Endothelial cell of umbilical vein (primary cell): Measurements from ENCODE around the gene COG6. TPM values are rescaled to one million over a fixed set of nuclear protein-coding genes. Genes with fewer than 3 reads are reported as not detected.

ENCODE experiments used
- BruUV-seq: library from RNA; stranded (reverse); fragments of 400-500 nt; replicated peaks from 2 replicates; lab custom pipeline; 2021; lab: Mats Ljungman, UMichigan
- CTCF ChIA-PET: fragments of 300-600, 350-600 bp; sonication (Branson Sonifier 250); formaldehyde crosslinking; loops from one replicate; lab custom pipeline; 2021; ENCODE audit warnings: antibody characterized with exemption, inconsistent platforms; lab: Charles Lee
- POLR2A ChIA-PET: fragments of 300-600, 350-600 bp; sonication (Branson Sonifier 250); formaldehyde crosslinking; loops from one replicate; lab custom pipeline; 2021; ENCODE audit warnings: antibody characterized with exemption, inconsistent platforms; lab: Charles Lee
- DNase-seq: peaks from one replicate; pipeline ENCODE4 v3.0.0-alpha.2; 2011; ENCODE audit warnings: low read depth, low spot score
- FAIRE-seq: peaks from 2 replicates; lab custom pipeline; 2011; peaks lifted over from hg19 to GRCh38; lab: Jason Lieb, UNC
- H2AFZ ChIP-seq: 2 replicates; pipeline ENCODE4 v1.6.0; 2012; ENCODE audit warnings: low read depth, low read length, control low read depth, inconsistent platforms
- H3K27ac ChIP-seq: 2 replicates; pipeline ENCODE4 v1.5.1; 2011; ENCODE audit warnings: low read depth, mild to moderate bottlenecking, control low read depth, low read length, moderate library complexity; ENCODE audit not compliant: insufficient read depth
- H3K27me3 ChIP-seq, 2 experiments: 2 replicates each; pipeline versions ENCODE4 v1.6.0 to v1.6.1; 2011; ENCODE audit warnings: low read length in 2 of 2, mixed read lengths in 1 of 2; ENCODE audit not compliant: control insufficient read depth in 2 of 2, insufficient read depth in 2 of 2
- H3K36me3 ChIP-seq, 2 experiments: 2 replicates in 1 of 2; 3 replicates in 1 of 2; pipeline ENCODE4 v1.5.1; 2011; ENCODE audit warnings: low read length in 2 of 2, mild to moderate bottlenecking in 1 of 2, moderate library complexity in 1 of 2; ENCODE audit not compliant: control insufficient read depth in 2 of 2, insufficient read depth in 2 of 2; ENCODE audit errors: extremely low read depth in 1 of 2
- H3K4me1 ChIP-seq: 3 replicates; pipeline ENCODE4 v1.5.1; 2011; ENCODE audit warnings: mild to moderate bottlenecking, low read length; ENCODE audit not compliant: control insufficient read depth, insufficient read depth; ENCODE audit errors: extremely low read depth
- H3K4me2 ChIP-seq: 2 replicates; pipeline ENCODE4 v1.6.1; 2011; ENCODE audit warnings: low read length, control low read depth, mixed read lengths; ENCODE audit not compliant: insufficient read depth
- H3K4me3 ChIP-seq, 3 experiments: fragments of 200-600 bp in 1 of 3; sonication (generic), shearing (Covaris generic) in 1 of 3; replicated peaks in 1 of 3; 2 replicates each; pipeline ENCODE4 v1.5.1; 2011 to 2016; ENCODE audit warnings: control low read depth in 3 of 3, low read length in 3 of 3, mild to moderate bottlenecking in 2 of 3, inconsistent platforms in 1 of 3, low read depth in 1 of 3, moderate library complexity in 1 of 3; ENCODE audit not compliant: insufficient read depth in 1 of 3
- H3K79me2 ChIP-seq: 2 replicates; pipeline ENCODE4 v1.6.0; 2012; ENCODE audit warnings: low read length, inconsistent platforms; ENCODE audit not compliant: control insufficient read depth, insufficient read depth
- H3K9ac ChIP-seq: replicated peaks from 2 replicates; pipeline ENCODE3; 2011; ENCODE audit warnings: low read length, control low read depth; ENCODE audit not compliant: insufficient read depth; ENCODE audit errors: extremely low read depth
- H3K9me1 ChIP-seq: replicated peaks from 3 replicates; pipeline ENCODE4 v1.6.0; 2011; ENCODE audit warnings: mild to moderate bottlenecking, low read length; ENCODE audit not compliant: control insufficient read depth, insufficient read depth; ENCODE audit errors: extremely low read depth
- H3K9me3 ChIP-seq: replicated peaks from 2 replicates; pipeline ENCODE4 v1.5.1; 2012; ENCODE audit warnings: low read length, inconsistent platforms; ENCODE audit not compliant: control insufficient read depth, insufficient read depth
- H4K20me1 ChIP-seq: replicated peaks from 2 replicates; pipeline ENCODE3; 2011; ENCODE audit warnings: mild to moderate bottlenecking, low read length; ENCODE audit not compliant: control insufficient read depth, insufficient read depth; ENCODE audit errors: extremely low read depth
- CTCF ChIP-seq, 2 donors: IDR thresholded peaks; 1 replicate in 1 of 2; 2 replicates in 1 of 2; pipeline ENCODE4 v1.5.1; 2011; ENCODE audit warnings: low read length in 2 of 2, mild to moderate bottlenecking in 2 of 2, moderate library complexity in 2 of 2, control low read depth in 1 of 2, inconsistent platforms in 1 of 2, low read depth in 1 of 2; ENCODE audit not compliant: insufficient read depth in 1 of 2; ENCODE audit errors: extremely low read depth in 1 of 2
- EZH2 ChIP-seq: IDR thresholded peaks from 2 replicates; pipeline ENCODE4 v1.6.1; 2012; ENCODE audit warnings: borderline replicate concordance, low read depth, mild to moderate bottlenecking, moderate library complexity, low read length, inconsistent platforms; ENCODE audit not compliant: severe bottlenecking
- FOS ChIP-seq: IDR thresholded peaks from 2 replicates; pipeline ENCODE4 v1.6.1; 2011; ENCODE audit warnings: mild to moderate bottlenecking, low read length, moderate library complexity, borderline replicate concordance; ENCODE audit not compliant: insufficient read depth
- GATA2 ChIP-seq: IDR thresholded peaks from 2 replicates; pipeline ENCODE4 v1.7.0; 2011; ENCODE audit warnings: low read depth, mild to moderate bottlenecking, moderate library complexity, mixed read lengths, low read length; ENCODE audit not compliant: insufficient read length, insufficient read depth
- JUN ChIP-seq: IDR thresholded peaks from 2 replicates; pipeline ENCODE4 v1.6.1; 2011; ENCODE audit warnings: borderline replicate concordance, low read depth; ENCODE audit not compliant: insufficient read length, insufficient read depth
- MAX ChIP-seq: IDR thresholded peaks from 2 replicates; pipeline ENCODE4 v1.6.1; 2011; ENCODE audit not compliant: insufficient read depth, insufficient read length
- MYC ChIP-seq: IDR thresholded peaks from one replicate; pipeline ENCODE4 v1.6.1; 2011; ENCODE audit warnings: mild to moderate bottlenecking, low read depth, low read length
- POLR2A ChIP-seq: IDR thresholded peaks from 2 replicates; pipeline ENCODE4 v1.6.1; 2012; ENCODE audit warnings: low read depth, mild to moderate bottlenecking, control low read depth, low read length
- POLR2AphosphoS5 ChIP-seq: IDR thresholded peaks from 2 replicates; pipeline ENCODE4 v1.6.1; 2012; ENCODE audit warnings: low read depth, mild to moderate bottlenecking, control low read depth, low read length, moderate library complexity; ENCODE audit not compliant: insufficient read depth
- dilution Hi-C: fragments of 300-500 bp; cut with MboI; formaldehyde crosslinking; loops from one replicate; pipeline ENCODE4 v1.15.0; 2019; ENCODE audit warnings: low sequenced_read_pairs; ENCODE audit not compliant: extremely low pct_ligation_motif_present
- intact Hi-C: fragments of 100-400 bp; cut with micrococcal nuclease; formaldehyde crosslinking; loops from one replicate; pipeline ENCODE4 v1.10.0; 2022
- polyA plus RNA-seq, 4 experiments: library from polyadenylated mRNA; depleted of rRNA in 3 of 4; stranded (reverse) in 3 of 4; unstranded in 1 of 4; fragments of >200 nt; gene quantifications; 2 replicates each; pipeline versions ENCODE4 v1.2.1 to v1.2.3, GENCODE V29; 2011 to 2012; ENCODE audit warnings: missing spikeins in 1 of 4
- total RNA-seq: library from RNA; stranded (reverse); gene quantifications from 2 replicates; pipeline ENCODE4 v1.2.3, GENCODE V29; 2021

Gene COG6
- total and polyA plus RNA-seq, 2 donors (not counting 3 experiments of a cell fraction or from before 2014, with no cell fraction given), result 12.1 to 41.1 TPM

- no peaks in the 10 kb centered on the region for H3K9me3 ChIP-seq
- no peaks in the 10 kb centered on the region for H4K20me1 ChIP-seq
- intact Hi-C loops, result no loop called here
- H3K27me3 ChIP-seq, result peaks cover 3 to 4% of the 10 kb centered on the region in 2 experiments
- TF ChIP-seq JUN (no peak), EZH2 (no peak), FOS (no peak), MAX (no peak), CTCF (IDR thresholded peaks at IDR 0.05; ENCODE audit: extremely low read depth in 1 of 2, insufficient read depth in 1 of 2, low read depth in 1 of 2, low read length in 2 of 2) (no peak), POLR2A (no peak), GATA2 (no peak), MYC (no peak), POLR2AphosphoS5 (no peak)
- no TSS peak for BruUV-seq
- dilution Hi-C loops, result no loop called here
- no peak overlapping the region for H2AFZ ChIP-seq
- no peak overlapping the region for H3K9ac ChIP-seq
- H3K4me3 ChIP-seq, result no peak overlapping the region
- DNase-seq, result no peak
- no peak for FAIRE-seq
- H3K27ac ChIP-seq, result no peak overlapping the region
- H3K36me3 ChIP-seq, result no peaks in the 10 kb centered on the region
- H3K4me2 ChIP-seq, result no peak overlapping the region
- POLR2A ChIA-PET, result no interaction called here
- no peaks in the 10 kb centered on the region for H3K79me2 ChIP-seq
- no peaks in the 10 kb centered on the region for H3K4me1 ChIP-seq
- H3K9me1 ChIP-seq, result no peaks in the 10 kb centered on the region
- CTCF ChIA-PET, result interaction anchor here (1.1 to 3.1 kb wide), 6 partner anchors 13 to 567 kb away, joined by 3 to 20 read pairs (median 5); partner anchors contain the start of gene LHFPL6
These were observed 36.9 kb upstream of the COG6 start for GRCh38 chr13:39618561-39618960.
